Measurements from ENCODE around the gene LPCAT1. TPM values are rescaled to one million over a fixed set of nuclear protein-coding genes. Genes with fewer than 3 reads are reported as not detected.
"Not testable (repeated sequence)": the region's sequence is repeated elsewhere in the genome, so short reads cannot be mapped to it uniquely, and the experiment has no call there.

Gene LPCAT1
- 10 to 100 TPM; 31.3 to 37.7 TPM for total RNA-seq

GRCh38 chr5:1523793-1524480 lies at the start of gene LPCAT1:
LPCAT1 (minus strand) TSS chr5:1523960; CDS start chr5:1523844, 116 bp downstream.
- DNase-seq: peak; percentile 83 to 89
- H3K4me1 Mint-ChIP-seq (ENCODE audit: low read depth): peaks cover 25% of the 10 kb centered on the region
- ATAC-seq (replicated peaks in 1 of 2): peak; percentile 88 to 89
- peak within 1 kb of the TSS; percentile 76 to 89 for H3K4me3 Mint-ChIP-seq
- H3K36me3 Mint-ChIP-seq (ENCODE audit: insufficient read depth in 2 of 2): peaks cover 0 to 3% of the 10 kb centered on the region in 2 donors
- peak within 1 kb of the TSS; percentile 77 for H3K27ac Mint-ChIP-seq
- H3K9me3 Mint-ChIP-seq: no peaks in the 10 kb centered on the region
- H3K27me3 Mint-ChIP-seq (ENCODE audit: low read depth): no peaks in the 10 kb centered on the region

GRCh38 chr5:1571875-1572274 lies 48.1 kb upstream of the LPCAT1 start:
- not testable (repeated sequence) for H3K4me3 Mint-ChIP-seq

GRCh38 chr5:1570975-1571374 lies 47.2 kb upstream of the LPCAT1 start:
- Mint-ChIP-seq H3K36me3 (ENCODE audit: insufficient read depth in 2 of 2) (peaks cover 4 to 15% of the 10 kb centered on the region in 2 donors), H3K27me3 (ENCODE audit: low read depth) (no peaks in the 10 kb centered on the region)

More at GRCh38 chr5:1571875-1572274, 48.1 kb upstream of the LPCAT1 start:
- ATAC-seq (replicated peaks in 1 of 2); H3K9me3 Mint-ChIP-seq; H3K4me1 Mint-ChIP-seq (ENCODE audit: low read depth); H3K27ac Mint-ChIP-seq; H3K27me3 Mint-ChIP-seq (ENCODE audit: low read depth); DNase-seq: not testable (repeated sequence)
- H3K36me3 Mint-ChIP-seq (ENCODE audit: insufficient read depth in 2 of 2): peaks cover 4 to 15% of the 10 kb centered on the region in 2 donors

GRCh38 chr5:1568201-1568979 lies 44.6 kb upstream of the LPCAT1 start:
- ATAC-seq (replicated peaks in 1 of 2): no peak
- no peak for DNase-seq
- H3K9me3 Mint-ChIP-seq: peaks cover 3 to 4% of the 10 kb centered on the region in 2 donors
- no peak overlapping the region for H3K27ac Mint-ChIP-seq
- no peaks in the 10 kb centered on the region for H3K4me1 Mint-ChIP-seq (ENCODE audit: low read depth)
- no peaks in the 10 kb centered on the region for H3K27me3 Mint-ChIP-seq (ENCODE audit: low read depth)
- H3K4me3 Mint-ChIP-seq: no peak overlapping the region
- peaks cover 4 to 15% of the 10 kb centered on the region in 2 donors for H3K36me3 Mint-ChIP-seq (ENCODE audit: insufficient read depth in 2 of 2)

More at GRCh38 chr5:1570975-1571374, 47.2 kb upstream of the LPCAT1 start:
- Mint-ChIP-seq H3K27ac (no peak overlapping the region), H3K4me3 (no peak overlapping the region), H3K4me1 (ENCODE audit: low read depth) (no peaks in the 10 kb centered on the region), H3K9me3 (peaks cover 3 to 4% of the 10 kb centered on the region in 2 donors)
- ATAC-seq (replicated peaks in 1 of 2) (no peak), DNase-seq (no peak)

GRCh38 chr5:1567527-1568200 lies 43.9 kb upstream of the LPCAT1 start:
- not testable (repeated sequence) for ATAC-seq (replicated peaks in 1 of 2); H3K27ac Mint-ChIP-seq; H3K27me3 Mint-ChIP-seq (ENCODE audit: low read depth); H3K9me3 Mint-ChIP-seq; DNase-seq; H3K4me3 Mint-ChIP-seq; H3K4me1 Mint-ChIP-seq (ENCODE audit: low read depth)
- peaks cover 4 to 15% of the 10 kb centered on the region in 2 donors for H3K36me3 Mint-ChIP-seq (ENCODE audit: insufficient read depth in 2 of 2)

- H3K36me3 Mint-ChIP-seq (ENCODE audit: insufficient read depth in 2 of 2): peaks cover 4 to 12% of the 10 kb centered on the region in 2 donors
- H3K4me3 Mint-ChIP-seq: no peak overlapping the region
- no peak for ATAC-seq (replicated peaks in 1 of 2)
- no peak for DNase-seq
- peaks cover 3 to 4% of the 10 kb centered on the region in 2 donors for H3K9me3 Mint-ChIP-seq
- no peak overlapping the region for H3K27ac Mint-ChIP-seq
- H3K27me3 Mint-ChIP-seq (ENCODE audit: low read depth): peaks cover 6% of the 10 kb centered on the region
- no peaks in the 10 kb centered on the region for H3K4me1 Mint-ChIP-seq (ENCODE audit: low read depth)
These were observed 42.3 kb upstream of the LPCAT1 start for GRCh38 chr5:1565737-1566734.

- Mint-ChIP-seq H3K27me3 (ENCODE audit: low read depth) (peaks cover 8% of the 10 kb centered on the region), H3K36me3 (ENCODE audit: insufficient read depth in 2 of 2) (peaks cover 0 to 5% of the 10 kb centered on the region in 2 donors), H3K4me3 (no peak overlapping the region), H3K9me3 (no peaks in the 10 kb centered on the region), H3K4me1 (ENCODE audit: low read depth) (no peaks in the 10 kb centered on the region), H3K27ac (no peak overlapping the region)
- ATAC-seq (replicated peaks in 1 of 2) (no peak), DNase-seq (no peak)
These were observed 41.3 kb upstream of the LPCAT1 start for GRCh38 chr5:1564824-1565736.

GRCh38 chr5:1564182-1564748 lies 40.5 kb upstream of the LPCAT1 start:
- Mint-ChIP-seq H3K27ac (no peak overlapping the region), H3K4me3 (no peak overlapping the region), H3K36me3 (ENCODE audit: insufficient read depth in 2 of 2) (no peaks in the 10 kb centered on the region)

GRCh38 chr5:1563617-1564181 lies 39.9 kb upstream of the LPCAT1 start:
- Mint-ChIP-seq H3K9me3 (no peaks in the 10 kb centered on the region), H3K27me3 (ENCODE audit: low read depth) (peaks cover 8% of the 10 kb centered on the region), H3K4me1 (ENCODE audit: low read depth) (peaks cover 7% of the 10 kb centered on the region), H3K27ac (no peak overlapping the region), H3K4me3 (no peak overlapping the region), H3K36me3 (ENCODE audit: insufficient read depth in 2 of 2) (no peaks in the 10 kb centered on the region)
- no peak for DNase-seq
- ATAC-seq (replicated peaks in 1 of 2): no peak

More at GRCh38 chr5:1564182-1564748, 40.5 kb upstream of the LPCAT1 start:
- DNase-seq: no peak
- Mint-ChIP-seq H3K4me1 (ENCODE audit: low read depth) (peaks cover 2% of the 10 kb centered on the region), H3K9me3 (no peaks in the 10 kb centered on the region), H3K27me3 (ENCODE audit: low read depth) (peaks cover 8% of the 10 kb centered on the region)
- ATAC-seq (replicated peaks in 1 of 2): peak in 1 of 2 donors; percentile 17

- no peaks in the 10 kb centered on the region for H3K36me3 Mint-ChIP-seq (ENCODE audit: insufficient read depth in 2 of 2)
These were observed 39.3 kb upstream of the LPCAT1 start for GRCh38 chr5:1563051-1563461.

GRCh38 chr5:1562599-1562998 lies 38.8 kb upstream of the LPCAT1 start:
- no peak overlapping the region for H3K4me3 Mint-ChIP-seq
- no peak for DNase-seq
- H3K36me3 Mint-ChIP-seq (ENCODE audit: insufficient read depth in 2 of 2): no peaks in the 10 kb centered on the region
- no peak overlapping the region for H3K27ac Mint-ChIP-seq
- peaks cover 7% of the 10 kb centered on the region for H3K4me1 Mint-ChIP-seq (ENCODE audit: low read depth)
- H3K27me3 Mint-ChIP-seq (ENCODE audit: low read depth): peaks cover 8% of the 10 kb centered on the region
- no peaks in the 10 kb centered on the region for H3K9me3 Mint-ChIP-seq
- ATAC-seq (replicated peaks in 1 of 2): no peak

More at GRCh38 chr5:1563051-1563461, 39.3 kb upstream of the LPCAT1 start:
- Mint-ChIP-seq H3K4me1 (ENCODE audit: low read depth) (peaks cover 7% of the 10 kb centered on the region), H3K27ac (no peak overlapping the region), H3K4me3 (no peak overlapping the region), H3K27me3 (ENCODE audit: low read depth) (peaks cover 8% of the 10 kb centered on the region), H3K9me3 (no peaks in the 10 kb centered on the region)
- ATAC-seq (replicated peaks in 1 of 2) (no peak), DNase-seq (no peak)
